Endometrium (tissue), 2 donors: ENCODE data around the gene DNAAF1.
"Not testable (repeated sequence)": the region's sequence is repeated elsewhere in the genome, so short reads cannot be mapped to it uniquely, and the experiment has no call there.

ENCODE experiments used
- FAIRE-seq: peaks from 2 replicates; lab custom pipeline; 2012; peaks lifted over from hg19 to GRCh38; lab: Jason Lieb, UNC
- donor health status: control.
- donor health status: control.

Gene DNAAF1

DNA sequence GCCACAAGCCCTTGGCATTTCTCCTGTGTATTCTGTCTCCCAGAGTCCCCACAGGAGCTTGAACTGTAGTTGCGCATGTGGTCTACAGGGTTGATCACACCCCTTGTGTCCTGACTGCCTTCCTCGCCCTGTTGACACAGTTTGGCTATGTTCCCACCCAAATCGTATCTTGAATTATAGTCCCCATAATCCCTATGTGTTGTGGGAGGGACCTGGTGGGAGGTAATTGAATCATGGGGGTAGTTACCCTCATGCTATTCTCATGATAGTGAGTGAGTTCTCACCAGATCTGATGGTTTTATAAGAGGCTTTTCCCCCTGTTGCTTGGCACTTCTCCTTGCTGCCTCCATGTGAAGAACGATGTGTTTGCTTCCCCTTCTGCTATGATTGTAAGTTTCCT, 67.0 kb downstream of the DNAAF1 start:
- no peak for FAIRE-seq

DNA sequence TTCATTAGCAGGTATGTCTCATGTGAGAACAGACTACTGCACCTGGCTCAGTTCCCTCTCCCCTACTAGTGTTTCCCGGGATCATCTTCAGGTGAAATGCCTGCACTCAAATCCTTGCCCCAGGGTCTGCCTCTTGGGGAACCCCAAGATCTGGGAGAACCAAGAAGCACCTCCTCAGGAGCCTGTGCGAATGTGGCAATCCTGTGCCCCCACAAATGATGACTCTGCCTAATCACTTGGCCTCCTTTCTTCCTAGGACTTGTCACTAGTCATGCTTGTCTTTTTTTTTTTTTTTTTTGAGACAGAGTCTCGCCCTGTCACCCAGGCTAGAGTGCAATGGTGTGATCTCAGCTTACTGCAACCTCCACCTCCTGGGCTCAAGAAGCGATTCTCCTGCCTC, 67.5 kb downstream of the DNAAF1 start:
- FAIRE-seq = no peak

DNA sequence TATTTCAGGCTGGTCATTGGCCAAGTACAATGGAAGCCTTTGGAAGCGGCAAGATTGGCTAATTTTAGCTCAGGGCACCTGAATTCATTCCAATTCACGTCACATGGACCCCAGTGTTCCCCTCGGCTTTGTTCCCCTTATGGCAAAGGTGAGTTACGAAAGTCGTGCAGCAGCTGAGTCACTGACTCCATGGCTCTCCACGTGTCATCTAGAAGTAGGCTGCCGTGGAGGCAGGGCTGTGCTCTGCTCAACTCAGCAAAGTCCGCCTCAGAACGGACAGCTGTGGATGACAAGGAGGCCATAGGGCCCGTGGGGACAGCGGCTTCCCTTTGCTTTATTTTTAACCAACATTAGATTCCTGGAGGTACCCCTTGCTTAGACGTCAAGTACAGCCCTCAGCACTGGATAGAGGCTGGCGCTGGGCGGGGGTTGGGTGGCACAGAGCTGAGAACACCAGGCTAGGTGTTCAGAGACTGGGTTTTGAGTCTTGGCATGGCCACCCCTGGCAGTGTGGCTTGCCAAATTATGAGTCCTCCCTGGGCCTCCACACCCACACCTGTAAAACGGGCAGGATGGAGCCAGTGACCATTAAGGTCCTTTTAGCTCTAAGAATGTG, 69.5 kb downstream of the DNAAF1 start:
- FAIRE-seq = no peak

DNA sequence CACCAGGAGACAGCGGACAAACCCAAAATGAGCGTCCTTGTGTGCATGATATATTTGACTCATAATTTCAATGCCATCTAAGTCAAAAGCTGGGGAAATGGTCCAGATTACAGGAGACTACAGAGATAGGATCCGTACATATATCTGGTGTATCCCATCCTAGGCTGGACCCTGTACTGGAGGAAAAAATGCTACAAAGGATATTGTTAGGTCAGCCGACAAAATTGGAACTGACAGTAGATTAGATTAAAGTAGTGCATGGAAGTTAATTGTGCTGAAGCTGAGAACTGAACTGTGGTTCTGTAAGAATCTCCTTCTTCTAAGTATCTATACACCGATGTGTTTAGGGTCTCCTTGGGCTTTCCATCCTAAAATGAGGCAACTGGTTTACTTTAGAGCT, 70.4 kb downstream of the DNAAF1 start:
- FAIRE-seq = no peak

DNA sequence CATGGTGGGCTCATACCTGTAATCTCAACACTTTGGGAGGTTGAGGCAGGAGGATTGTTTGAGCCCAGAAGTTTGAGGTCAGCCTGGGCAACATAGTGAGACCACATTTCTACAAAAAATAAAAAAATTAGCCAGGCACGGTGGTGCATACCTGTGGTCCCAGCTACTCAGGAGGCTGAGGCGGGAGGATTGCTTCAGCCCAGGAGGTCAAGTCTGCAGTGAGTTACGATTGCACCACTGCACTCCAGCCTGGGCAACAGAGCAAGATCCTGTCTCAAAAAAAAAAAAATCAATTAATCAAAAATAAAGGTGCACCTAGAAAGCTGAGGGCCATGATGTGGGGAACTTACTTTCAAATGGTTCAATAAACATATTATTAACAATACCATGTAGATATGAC, 71.0 kb downstream of the DNAAF1 start:
- FAIRE-seq = not testable (repeated sequence)

DNA sequence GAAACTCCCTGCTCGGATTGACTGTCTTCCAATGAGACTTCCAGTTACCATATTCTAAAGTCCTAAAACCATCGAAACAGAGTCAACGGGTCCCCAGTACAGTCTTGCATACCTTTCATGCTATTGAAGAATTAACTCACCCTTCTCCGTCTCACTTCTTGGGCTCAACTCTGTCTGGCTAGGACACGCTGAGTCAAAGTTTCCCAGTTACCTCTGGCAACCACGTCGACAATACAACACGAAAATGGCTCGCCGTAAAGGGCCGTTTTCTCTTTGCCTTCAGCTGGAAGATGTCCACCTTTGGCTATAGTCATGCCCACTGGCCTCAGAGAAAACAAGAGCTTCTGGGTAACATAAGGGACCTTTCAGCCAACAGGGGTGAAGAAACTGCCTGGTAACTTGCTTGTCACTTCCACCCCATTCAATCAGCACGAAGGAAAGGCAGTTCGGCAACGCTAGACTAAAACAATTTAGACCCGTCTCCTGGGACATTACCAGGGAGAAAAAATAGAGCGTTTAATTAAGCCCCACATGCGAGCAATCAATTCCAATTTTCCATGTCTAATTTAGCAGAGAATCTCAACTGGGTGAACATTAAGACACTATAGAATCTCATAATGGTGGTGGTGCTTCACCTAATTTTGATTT, 73.2 kb downstream of the DNAAF1 start:
- FAIRE-seq = no peak

DNA sequence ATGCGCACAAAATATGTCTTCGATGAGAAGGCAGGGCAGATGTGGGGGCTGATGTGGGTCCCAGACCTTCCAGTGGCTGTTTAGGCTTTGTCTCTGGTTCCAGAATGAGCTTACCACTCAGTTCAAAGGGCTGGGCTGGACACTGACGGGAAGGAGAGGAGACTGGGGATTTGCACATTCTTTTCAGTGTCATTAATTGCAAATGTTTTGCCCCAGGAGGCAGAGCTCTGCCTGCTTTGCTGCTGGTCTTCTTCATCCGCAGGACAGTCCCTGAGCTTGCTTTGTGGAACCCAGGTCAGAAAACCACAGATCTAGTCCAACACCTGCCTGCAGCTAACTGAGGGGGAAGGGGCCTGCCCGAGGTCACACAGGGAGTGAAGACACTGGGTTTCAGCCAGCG, 73.8 kb downstream of the DNAAF1 start:
- no peak for FAIRE-seq

GRCh38 chr16:84220851-84221250, 75.7 kb downstream of the DNAAF1 start:
- FAIRE-seq = no peak

GRCh38 chr16:84223456-84223855, 78.3 kb downstream of the DNAAF1 start:
- FAIRE-seq = no peak

DNA sequence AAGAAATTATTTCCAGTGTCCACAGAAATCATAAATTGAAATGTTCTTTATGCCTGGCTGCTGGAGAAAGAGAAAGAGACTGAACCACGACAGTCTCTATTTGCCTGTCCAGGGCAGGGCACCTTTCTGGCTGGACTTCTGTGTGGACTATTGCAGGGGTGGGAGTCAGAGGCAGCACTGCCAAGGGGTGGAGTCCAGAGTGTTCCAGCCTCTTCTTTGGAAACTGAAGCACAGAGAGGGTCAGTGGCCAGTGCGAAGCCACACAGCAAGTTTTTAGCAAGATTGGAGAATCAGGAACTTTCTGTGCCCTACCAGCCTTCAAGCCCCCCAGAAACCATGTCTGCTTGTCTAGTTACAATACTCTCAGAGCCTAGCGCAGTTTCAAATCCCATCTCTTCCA, 79.4 kb downstream of the DNAAF1 start:
- no peak for FAIRE-seq

GRCh38 chr16:84225126-84225525, 80.0 kb downstream of the DNAAF1 start:
- no peak for FAIRE-seq

DNA sequence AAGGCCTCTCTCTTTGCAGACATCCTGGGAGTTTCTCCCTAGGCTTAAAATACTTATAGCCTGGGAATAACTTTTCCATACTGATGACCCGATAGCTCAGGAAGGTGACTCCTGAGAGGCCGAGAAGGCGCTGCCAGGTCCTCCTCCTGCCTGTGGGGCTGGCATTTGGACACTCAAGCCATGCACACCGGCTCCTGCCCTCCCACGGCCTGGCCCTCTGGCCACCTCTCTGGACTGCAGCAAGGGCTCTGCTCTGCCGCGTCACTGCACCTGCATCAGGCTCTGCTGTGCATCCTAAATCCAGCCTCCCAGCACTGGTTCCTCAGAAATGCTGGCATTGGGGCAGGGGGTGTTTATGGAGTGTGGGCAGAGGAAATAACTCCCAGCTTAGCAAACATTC, 80.5 kb downstream of the DNAAF1 start:
- FAIRE-seq = no peak

- FAIRE-seq = no peak
Observed at GRCh38 chr16:84226026-84226425, 80.9 kb downstream of the DNAAF1 start.
